Memory B cell (primary cell): ENCODE measurements around the gene HAUS5.
A peak's percentile ranks its signal among the peaks of the same experiment; 100 is the strongest.

Experiments used
- ATAC-seq: fragments of 150-1000 bp; cut with Tn5 transposase; 2 replicates; pipeline ENCODE4 v1.10.0; 2021; ENCODE audit warnings: low read depth, mild to moderate bottlenecking, moderate library complexity
- DNase-seq, 2 donors: peaks; one replicate each; pipeline ENCODE4 v3.0.0; 2022; ENCODE audit warnings: low spot score in 2 of 2
- H3K27ac Mint-ChIP-seq: one replicate; pipeline ENCODE4 v1.8.0; 2022; ENCODE audit warnings: mild to moderate bottlenecking, moderate library complexity, mixed read lengths
- H3K27me3 Mint-ChIP-seq: one replicate; pipeline ENCODE4 v1.8.0; 2022; ENCODE audit warnings: mixed read lengths
- H3K36me3 Mint-ChIP-seq: one replicate; pipeline ENCODE4 v1.8.0; 2022; ENCODE audit warnings: mild to moderate bottlenecking, mixed read lengths
- H3K4me1 Mint-ChIP-seq: one replicate; pipeline ENCODE4 v1.8.0; 2022; ENCODE audit warnings: mixed read lengths
- H3K4me3 Mint-ChIP-seq: one replicate; pipeline ENCODE4 v1.8.0; 2022; ENCODE audit warnings: mild to moderate bottlenecking, moderate library complexity, mixed read lengths
- H3K9me3 Mint-ChIP-seq: one replicate; pipeline ENCODE4 v1.8.0; 2022; ENCODE audit warnings: mixed read lengths

HAUS5 gene

GRCh38 chr19:35661995-35662340 is 49.4 kb downstream of the HAUS5 start:
- Mint-ChIP-seq H3K4me3 (no peak overlapping the region), H3K4me1 (peaks cover 2% of the 10 kb centered on the region), H3K36me3 (peaks cover 26% of the 10 kb centered on the region), H3K27ac (no peak overlapping the region), H3K27me3 (no peaks in the 10 kb centered on the region), H3K9me3 (no peaks in the 10 kb centered on the region)
- DNase-seq: no peak
- no peak for ATAC-seq

GRCh38 chr19:35663981-35664380 is 51.4 kb downstream of the HAUS5 start:
- ATAC-seq: no peak
- H3K4me3 Mint-ChIP-seq: no peak overlapping the region
- H3K27ac Mint-ChIP-seq: no peak overlapping the region
- H3K36me3 Mint-ChIP-seq: peaks cover 17% of the 10 kb centered on the region
- H3K4me1 Mint-ChIP-seq: peaks cover 2% of the 10 kb centered on the region
- no peaks in the 10 kb centered on the region for H3K9me3 Mint-ChIP-seq
- DNase-seq: no peak
- no peaks in the 10 kb centered on the region for H3K27me3 Mint-ChIP-seq

- H3K36me3 Mint-ChIP-seq: peaks cover 14% of the 10 kb centered on the region
- no peak overlapping the region for H3K4me3 Mint-ChIP-seq
- H3K9me3 Mint-ChIP-seq: no peaks in the 10 kb centered on the region
- peaks cover 2% of the 10 kb centered on the region for H3K4me1 Mint-ChIP-seq
- no peak for DNase-seq
- H3K27ac Mint-ChIP-seq: no peak overlapping the region
- peaks cover 4% of the 10 kb centered on the region for H3K27me3 Mint-ChIP-seq
- ATAC-seq: no peak
Observed at GRCh38 chr19:35665157-35665556, 52.6 kb downstream of the HAUS5 start.

- H3K36me3 Mint-ChIP-seq: peaks cover 14% of the 10 kb centered on the region
- no peak for ATAC-seq
- H3K9me3 Mint-ChIP-seq: no peaks in the 10 kb centered on the region
- peaks cover 5% of the 10 kb centered on the region for H3K27me3 Mint-ChIP-seq
- H3K4me1 Mint-ChIP-seq: peaks cover 2% of the 10 kb centered on the region
- no peak overlapping the region for H3K4me3 Mint-ChIP-seq
- no peak for DNase-seq
- H3K27ac Mint-ChIP-seq: no peak overlapping the region
Observed at GRCh38 chr19:35665604-35666003, 53.1 kb downstream of the HAUS5 start.

- Mint-ChIP-seq H3K27ac (no peak within 1 kb of the TSS), H3K27me3 (peaks cover 6% of the 10 kb centered on the region), H3K4me3 (no peak within 1 kb of the TSS), H3K36me3 (peaks cover 11% of the 10 kb centered on the region), H3K9me3 (no peaks in the 10 kb centered on the region), H3K4me1 (peaks cover 2% of the 10 kb centered on the region)
- no peak for DNase-seq
- ATAC-seq: no peak
Observed at GRCh38 chr19:35666251-35666913, 53.8 kb downstream of the HAUS5 start, which contains the start of gene UPK1A. Gene UPK1A, plus strand, starts transcription at chr19:35666517. Its CDS starts 296 bp downstream, at chr19:35666813.

- no peak overlapping the region for H3K27ac Mint-ChIP-seq
- H3K4me1 Mint-ChIP-seq: peaks cover 7% of the 10 kb centered on the region
- no peaks in the 10 kb centered on the region for H3K9me3 Mint-ChIP-seq
- no peaks in the 10 kb centered on the region for H3K36me3 Mint-ChIP-seq
- ATAC-seq: no peak
- H3K27me3 Mint-ChIP-seq: peaks cover 19% of the 10 kb centered on the region
- no peak for DNase-seq
- no peak overlapping the region for H3K4me3 Mint-ChIP-seq
Observed at GRCh38 chr19:35669566-35669965, 57.0 kb downstream of the HAUS5 start.

- DNase-seq (no peak), ATAC-seq (no peak)
- H3K27ac Mint-ChIP-seq: no peak overlapping the region
- H3K4me1 Mint-ChIP-seq: peaks cover 7% of the 10 kb centered on the region
- no peak overlapping the region for H3K4me3 Mint-ChIP-seq
- no peaks in the 10 kb centered on the region for H3K9me3 Mint-ChIP-seq
- no peaks in the 10 kb centered on the region for H3K36me3 Mint-ChIP-seq
- peaks cover 20% of the 10 kb centered on the region for H3K27me3 Mint-ChIP-seq
Observed at GRCh38 chr19:35669974-35670373, 57.4 kb downstream of the HAUS5 start.

GRCh38 chr19:35670686-35671085 is 58.2 kb downstream of the HAUS5 start:
- DNase-seq (no peak), ATAC-seq (no peak)
- no peaks in the 10 kb centered on the region for H3K9me3 Mint-ChIP-seq
- H3K27me3 Mint-ChIP-seq: peaks cover 20% of the 10 kb centered on the region
- H3K4me1 Mint-ChIP-seq: peaks cover 7% of the 10 kb centered on the region
- no peak overlapping the region for H3K4me3 Mint-ChIP-seq
- H3K36me3 Mint-ChIP-seq: no peaks in the 10 kb centered on the region
- no peak overlapping the region for H3K27ac Mint-ChIP-seq

- ATAC-seq: no peak
- no peak overlapping the region for H3K27ac Mint-ChIP-seq
- H3K27me3 Mint-ChIP-seq: peaks cover 26% of the 10 kb centered on the region
Observed at GRCh38 chr19:35671818-35672217, 59.3 kb downstream of the HAUS5 start.

GRCh38 chr19:35673121-35673804 is 60.7 kb downstream of the HAUS5 start:
- ATAC-seq (peak; percentile 75), DNase-seq (no peak)
- Mint-ChIP-seq H3K36me3 (no peaks in the 10 kb centered on the region), H3K4me1 (peaks cover 7% of the 10 kb centered on the region), H3K4me3 (peak overlapping the region; percentile 74), H3K27me3 (peaks cover 31% of the 10 kb centered on the region), H3K9me3 (no peaks in the 10 kb centered on the region), H3K27ac (no peak overlapping the region)

More at GRCh38 chr19:35671818-35672217, 59.3 kb downstream of the HAUS5 start:
- no peak overlapping the region for H3K4me3 Mint-ChIP-seq
- no peaks in the 10 kb centered on the region for H3K36me3 Mint-ChIP-seq
- DNase-seq: no peak
- H3K9me3 Mint-ChIP-seq: no peaks in the 10 kb centered on the region
- peaks cover 7% of the 10 kb centered on the region for H3K4me1 Mint-ChIP-seq
